HL-60 (cell line): ENCODE data around the gene SH3BP2.

ENCODE experiments used
- DNase-seq, 2 experiments: peaks; one replicate each; pipeline ENCODE4 v3.0.0-alpha.2; 2010 to 2020; ENCODE audit warnings: low read depth in 1 of 2, low spot score in 1 of 2
- H3K27ac ChIP-seq: fragments of 250-450 bp; sonication (Bioruptor Pico); replicated peaks from 2 replicates; pipeline ENCODE4 v1.5.1; 2020; ENCODE audit warnings: mild to moderate bottlenecking, moderate library complexity
- H3K27me3 ChIP-seq: fragments of 250-450 bp; sonication (Bioruptor Pico); 2 replicates; pipeline ENCODE4 v1.5.1; 2021; ENCODE audit warnings: mild to moderate bottlenecking, moderate library complexity; ENCODE audit not compliant: insufficient read depth, poor library complexity, severe bottlenecking
- H3K4me3 ChIP-seq: replicated peaks from 2 replicates; pipeline ENCODE4 v1.5.1; 2011; ENCODE audit warnings: mild to moderate bottlenecking, control low read depth, low read length; ENCODE audit not compliant: insufficient read depth
- CTCF ChIP-seq: IDR thresholded peaks from one replicate; pipeline ENCODE4 v1.5.1; 2011; ENCODE audit warnings: low read length, control low read depth, inconsistent platforms; ENCODE audit not compliant: insufficient read depth
- GABPA ChIP-seq: IDR thresholded peaks from 2 replicates; pipeline ENCODE4 v1.6.1; 2012; ENCODE audit warnings: low read depth
- POLR2AphosphoS5 ChIP-seq: IDR thresholded peaks from 2 replicates; pipeline ENCODE4 v1.6.1; 2012; ENCODE audit warnings: low read depth
- REST ChIP-seq: IDR thresholded peaks from 2 replicates; pipeline ENCODE4 v1.6.1; 2012; ENCODE audit warnings: low read depth; ENCODE audit not compliant: insufficient replicate concordance
- SPI1 ChIP-seq: IDR thresholded peaks from 2 replicates; pipeline ENCODE4 v1.6.1; 2012; ENCODE audit warnings: low read depth, mild to moderate bottlenecking, borderline replicate concordance

SH3BP2 gene

GRCh38 chr4:2846172-2846571 lies 53.3 kb downstream of the SH3BP2 start:
- Histone ChIP-seq H3K27ac (no peak overlapping the region), H3K27me3 (no peaks in the 10 kb centered on the region), H3K4me3 (no peak overlapping the region)
- no peak for TF ChIP-seq POLR2AphosphoS5
- no peak for TF ChIP-seq SPI1
- TF ChIP-seq REST: no peak
- no peak for DNase-seq

GRCh38 chr4:2847302-2847871 lies 54.5 kb downstream of the SH3BP2 start:
- Histone ChIP-seq H3K27ac (no peak overlapping the region), H3K27me3 (no peaks in the 10 kb centered on the region), H3K4me3 (no peak overlapping the region)
- TF ChIP-seq GABPA: no peak
- no peak for TF ChIP-seq POLR2AphosphoS5
- no peak for TF ChIP-seq SPI1
- no peak for TF ChIP-seq CTCF
- TF ChIP-seq REST: no peak
- DNase-seq: no peak

GRCh38 chr4:2848449-2848848 lies 55.6 kb downstream of the SH3BP2 start:
- Histone ChIP-seq H3K27me3 (no peaks in the 10 kb centered on the region), H3K27ac (no peak overlapping the region), H3K4me3 (no peak overlapping the region)
- TF ChIP-seq SPI1: no peak
- TF ChIP-seq REST: no peak
- TF ChIP-seq CTCF: no peak
- no peak for TF ChIP-seq POLR2AphosphoS5
- no peak for TF ChIP-seq GABPA
- DNase-seq: no peak
